ENCODE data around the gene GGPS1. TPM values are rescaled to one million over a fixed set of nuclear protein-coding genes. Genes with fewer than 3 reads are reported as not detected.

GGPS1 gene
- total and polyA plus RNA-seq, 8 donors: 30.5 to 51.5 (median 46.6) TPM

DNA sequence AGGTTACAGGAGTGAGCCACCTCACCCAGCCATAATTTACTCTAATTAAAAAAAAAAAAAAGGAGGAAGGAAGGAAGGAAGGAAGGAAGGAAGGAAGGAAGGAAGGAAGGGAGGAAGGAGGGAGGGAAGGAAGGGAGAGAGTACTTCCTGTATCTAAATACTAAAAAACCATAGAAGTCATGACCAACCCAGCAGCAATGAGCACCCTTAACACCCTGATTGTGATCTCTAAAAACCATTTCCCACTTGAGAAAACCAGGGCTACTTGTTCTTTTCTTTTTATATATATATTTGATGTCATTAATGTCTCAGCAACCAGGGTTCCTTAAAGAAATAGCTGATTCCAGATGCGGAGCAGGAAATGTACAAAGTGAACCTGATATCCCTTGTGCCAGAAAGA is 31.6 kb upstream of the GGPS1 start:
- intact Hi-C loops (cut with DNase I): no loop called here
- peaks cover 0 to 50% of the 10 kb centered on the region in 2 donors for H3K4me1 ChIP-seq
- no peaks in the 10 kb centered on the region for H3K27me3 ChIP-seq
- H3K9me3 ChIP-seq: no peaks in the 10 kb centered on the region
- ATAC-seq: no peak
- H3K27ac ChIP-seq: no peak overlapping the region
- TF ChIP-seq CTCF (IDR thresholded peaks at IDR 0.05): no peak
- no peak overlapping the region for H3K4me3 ChIP-seq
- no peak for DNase-seq
- H3K36me3 ChIP-seq: no peaks in the 10 kb centered on the region

- TF ChIP-seq CTCF (IDR thresholded peaks at IDR 0.05): no peak
- DNase-seq (no peak), ATAC-seq (no peak)
- no peak overlapping the region for H3K4me3 ChIP-seq
- no peaks in the 10 kb centered on the region for H3K27me3 ChIP-seq
- peaks cover 0 to 44% of the 10 kb centered on the region in 2 donors for H3K4me1 ChIP-seq
- no peaks in the 10 kb centered on the region for H3K36me3 ChIP-seq
- H3K27ac ChIP-seq: no peak overlapping the region
- H3K9me3 ChIP-seq: no peaks in the 10 kb centered on the region
- intact Hi-C loops (cut with DNase I): no loop called here
These were observed 30.8 kb upstream of the GGPS1 start for GRCh38 chr1:235297579-235297978.

DNA sequence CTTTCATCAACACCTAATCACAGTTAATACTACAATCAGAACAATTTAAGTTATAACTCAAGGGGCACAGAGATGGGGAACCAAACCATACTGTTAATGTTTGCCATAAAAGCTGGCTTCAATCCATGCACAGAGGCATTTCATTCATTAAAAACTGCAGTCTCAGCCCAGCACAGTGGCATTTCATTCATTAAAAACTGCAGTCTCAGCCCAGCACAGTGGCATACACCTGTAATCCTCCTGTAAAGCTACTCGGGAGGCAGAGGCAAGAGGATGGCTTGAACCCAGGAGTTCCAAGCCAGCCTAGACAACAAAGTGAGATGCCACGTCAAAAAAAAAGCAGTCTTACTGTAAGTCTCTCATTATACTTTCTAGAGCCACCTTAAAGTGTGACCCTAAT is 29.6 kb upstream of the GGPS1 start:
- Histone ChIP-seq H3K9me3 (no peaks in the 10 kb centered on the region), H3K27me3 (no peaks in the 10 kb centered on the region), H3K4me3 (no peak overlapping the region), H3K36me3 (no peaks in the 10 kb centered on the region), H3K27ac (no peak overlapping the region), H3K4me1 (peaks cover 0 to 33% of the 10 kb centered on the region in 2 donors)
- no peak for TF ChIP-seq CTCF (IDR thresholded peaks at IDR 0.05)
- intact Hi-C loops (cut with DNase I): no loop called here
- DNase-seq (no peak), ATAC-seq (no peak)

DNA sequence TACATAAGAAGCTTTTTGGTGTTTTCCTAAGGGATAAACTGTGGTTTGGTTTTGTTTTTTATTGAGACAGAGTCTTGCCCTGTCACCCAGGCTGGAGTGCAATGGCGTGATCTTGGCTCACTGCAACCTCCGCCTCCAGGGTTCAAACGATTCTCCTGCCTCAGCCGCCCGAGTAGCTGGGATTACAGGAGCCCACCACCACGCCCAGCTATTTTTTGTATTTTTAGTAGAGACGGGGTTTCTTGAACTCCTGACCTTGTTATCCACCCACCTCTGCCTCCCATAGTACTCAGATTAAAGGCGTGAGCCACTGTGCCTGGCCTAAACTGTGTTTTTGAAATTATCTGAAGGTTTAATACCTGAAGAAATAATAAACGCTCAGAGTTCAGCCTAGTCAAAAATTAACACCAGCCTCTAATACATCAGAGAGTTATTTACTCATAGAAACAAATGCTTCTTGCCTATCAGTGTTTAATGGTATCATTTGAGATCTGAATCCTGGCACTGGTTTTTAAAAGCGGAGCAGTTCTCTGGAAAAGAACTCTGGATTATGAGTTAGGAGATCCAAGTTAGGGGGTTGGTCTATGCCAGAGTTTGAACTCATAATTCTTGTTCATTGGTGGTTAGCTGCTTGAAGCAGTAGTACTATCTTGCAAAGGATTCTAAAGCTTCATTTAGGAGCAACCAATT is 29.1 kb upstream of the GGPS1 start:
- Histone ChIP-seq H3K4me3 (no peak overlapping the region), H3K27me3 (no peaks in the 10 kb centered on the region), H3K36me3 (no peaks in the 10 kb centered on the region), H3K4me1 (peaks cover 0 to 34% of the 10 kb centered on the region in 2 donors), H3K27ac (no peak overlapping the region), H3K9me3 (no peaks in the 10 kb centered on the region)
- no peak for TF ChIP-seq CTCF (IDR thresholded peaks at IDR 0.05)
- ATAC-seq (no peak), DNase-seq (no peak)
- intact Hi-C loops (cut with DNase I): no loop called here

- no peak overlapping the region for H3K4me3 ChIP-seq
- TF ChIP-seq CTCF (IDR thresholded peaks at IDR 0.05): no peak
- no peaks in the 10 kb centered on the region for H3K9me3 ChIP-seq
- H3K36me3 ChIP-seq: no peaks in the 10 kb centered on the region
- H3K27ac ChIP-seq: no peak overlapping the region
- H3K4me1 ChIP-seq: peaks cover 0 to 53% of the 10 kb centered on the region in 2 donors
- no peak for DNase-seq
- no peak for ATAC-seq
- intact Hi-C loops (cut with DNase I): no loop called here
- H3K27me3 ChIP-seq: no peaks in the 10 kb centered on the region
These were observed 26.2 kb upstream of the GGPS1 start for GRCh38 chr1:235302143-235302542.
